Neural progenitor cell (in vitro differentiated cells): ENCODE results near the gene LAG3. TPM values are rescaled to one million over a fixed set of nuclear protein-coding genes. Genes with fewer than 3 reads are reported as not detected.

Experiments
- DNase-seq: peaks from one replicate; pipeline ENCODE4 v3.0.0-alpha.2; 2016; ENCODE audit warnings: low spot score
- H2AFZ ChIP-seq: fragments of 200-600 bp; sonication (generic); replicated peaks from 2 replicates; pipeline ENCODE4 v1.6.1; 2016; ENCODE audit warnings: antibody characterized with exemption
- H3F3A ChIP-seq: fragments of 200-600 bp; sonication (generic); 2 replicates; pipeline ENCODE4 v1.6.1; 2016; ENCODE audit warnings: antibody characterized with exemption, low read depth
- H3K27ac ChIP-seq: fragments of 200-600 bp; sonication (generic); 2 replicates; pipeline ENCODE4 v1.5.1; 2016; ENCODE audit warnings: mild to moderate bottlenecking
- H3K27me3 ChIP-seq: fragments of 200-600 bp; sonication (generic); 2 replicates; pipeline ENCODE4 v1.6.1; 2016; ENCODE audit warnings: mild to moderate bottlenecking, moderate library complexity
- H3K36me3 ChIP-seq: fragments of 200-600 bp; sonication (generic); 2 replicates; pipeline ENCODE4 v1.5.1; 2016
- H3K4me1 ChIP-seq: fragments of 200-600 bp; sonication (generic); 2 replicates; pipeline ENCODE4 v1.6.1; 2016; ENCODE audit warnings: mixed run types
- H3K4me2 ChIP-seq: fragments of 200-600 bp; sonication (generic); 2 replicates; pipeline ENCODE4 v1.6.1; 2016
- H3K4me3 ChIP-seq: fragments of 200-600 bp; sonication (generic); 2 replicates; pipeline ENCODE4 v1.5.1; 2016
- H3K79me2 ChIP-seq: fragments of 200-600 bp; sonication (generic); 2 replicates; pipeline ENCODE4 v1.6.1; 2016; ENCODE audit warnings: low read depth
- H3K9ac ChIP-seq: fragments of 200-600 bp; sonication (generic); 2 replicates; pipeline ENCODE4 v1.6.1; 2016
- H3K9me3 ChIP-seq: fragments of 200-600 bp; sonication (generic); 2 replicates; pipeline ENCODE4 v1.5.1; 2016; ENCODE audit warnings: low read depth
- H4K20me1 ChIP-seq: fragments of 200-600 bp; sonication (generic); 2 replicates; pipeline ENCODE4 v1.6.1; 2016; ENCODE audit warnings: low read depth
- H3K27ac Mint-ChIP-seq: 3 replicates; pipeline ENCODE4 v1.8.0; 2021; ENCODE audit warnings: mixed read lengths
- H3K27me3 Mint-ChIP-seq: 2 replicates; pipeline ENCODE4 v1.8.0; 2022; ENCODE audit warnings: low read depth, mild to moderate bottlenecking, inconsistent platforms, moderate library complexity, mixed read lengths; ENCODE audit not compliant: insufficient read depth
- H3K36me3 Mint-ChIP-seq: 3 replicates; pipeline ENCODE4 v1.8.0; 2021; ENCODE audit warnings: mixed read lengths
- H3K4me1 Mint-ChIP-seq: 3 replicates; pipeline ENCODE4 v1.8.0; 2021; ENCODE audit warnings: mixed read lengths
- H3K4me3 Mint-ChIP-seq: 3 replicates; pipeline ENCODE4 v1.8.0; 2021; ENCODE audit warnings: mild to moderate bottlenecking, moderate library complexity, mixed read lengths
- H3K9me3 Mint-ChIP-seq: 3 replicates; pipeline ENCODE4 v1.8.0; 2020; ENCODE audit warnings: mixed read lengths
- CTCF ChIP-seq: fragments of 200-600 bp; sonication (generic); IDR thresholded peaks from 2 replicates; pipeline ENCODE4 v1.5.1; 2017; ENCODE audit warnings: antibody characterized with exemption, mild to moderate bottlenecking
- EZH2 ChIP-seq: fragments of 200-600 bp; sonication (generic); IDR thresholded peaks from 2 replicates; pipeline ENCODE4 v1.6.1; 2017; ENCODE audit warnings: antibody characterized with exemption, mild to moderate bottlenecking, moderate library complexity
- EZH2phosphoT487 ChIP-seq: fragments of 200-600 bp; sonication (generic); IDR thresholded peaks from 2 replicates; pipeline ENCODE4 v1.6.1; 2017; ENCODE audit warnings: antibody characterized with exemption
- total RNA-seq: library from RNA; depleted of rRNA; stranded (reverse); fragments of >200 nt; gene quantifications from 2 replicates; pipeline ENCODE4 v1.2.3, GENCODE V29; 2015; ENCODE audit warnings: low replicate concordance

The LAG3 gene
- total RNA-seq, 1 donor from 2014 or later: 0.45 TPM

- H4K20me1 ChIP-seq: peaks cover 49% of the 10 kb centered on the region
- H3K9me3 Mint-ChIP-seq: no peaks in the 10 kb centered on the region
- peaks cover 24% of the 10 kb centered on the region for H3K27me3 Mint-ChIP-seq
- H3K9me3 ChIP-seq: no peaks in the 10 kb centered on the region
- peaks cover 4% of the 10 kb centered on the region for H3K36me3 ChIP-seq
- H3K79me2 ChIP-seq: peaks cover 72% of the 10 kb centered on the region
- H3F3A ChIP-seq: peaks cover 83% of the 10 kb centered on the region
- peaks cover 68% of the 10 kb centered on the region for H3K4me1 Mint-ChIP-seq
- peak overlapping the region; percentile 89 for H3K4me2 ChIP-seq
- peak overlapping the region; percentile 99 for H3K4me3 Mint-ChIP-seq
- H3K27ac Mint-ChIP-seq: peak overlapping the region; percentile 87
- peak overlapping the region; percentile 99 for H3K27ac ChIP-seq
- peak; percentile 89 for DNase-seq
- no peak overlapping the region for H2AFZ ChIP-seq
- H3K27me3 ChIP-seq: no peaks in the 10 kb centered on the region
- peak; percentile 61 for TF ChIP-seq CTCF
- TF ChIP-seq EZH2phosphoT487: no peak
- TF ChIP-seq EZH2: no peak
- peaks cover 21% of the 10 kb centered on the region for H3K36me3 Mint-ChIP-seq
- peak overlapping the region; percentile 100 for H3K4me3 ChIP-seq
- peaks cover 48% of the 10 kb centered on the region for H3K4me1 ChIP-seq
- H3K9ac ChIP-seq: peak overlapping the region; percentile 90
These were observed 5.5 kb upstream of the LAG3 start for GRCh38 chr12:6766651-6767349.

GRCh38 chr12:6767353-6768319, 4.7 kb upstream of the LAG3 start:
- Mint-ChIP-seq H3K36me3 (peaks cover 23% of the 10 kb centered on the region), H3K9me3 (no peaks in the 10 kb centered on the region), H3K27ac (peak overlapping the region; percentile 96), H3K27me3 (peaks cover 22% of the 10 kb centered on the region), H3K4me1 (peaks cover 65% of the 10 kb centered on the region), H3K4me3 (peak overlapping the region; percentile 99)
- peak overlapping the region; percentile 99 for H3K27ac ChIP-seq
- H4K20me1 ChIP-seq: peaks cover 57% of the 10 kb centered on the region
- peak overlapping the region; percentile 90 for H3K9ac ChIP-seq
- H3K4me2 ChIP-seq: peak overlapping the region; percentile 89
- H3K79me2 ChIP-seq: peaks cover 68% of the 10 kb centered on the region
- no peak overlapping the region for H2AFZ ChIP-seq
- peaks cover 5% of the 10 kb centered on the region for H3K36me3 ChIP-seq
- peak; percentile 43 for DNase-seq
- H3K4me1 ChIP-seq: peaks cover 56% of the 10 kb centered on the region
- peak overlapping the region; percentile 100 for H3K4me3 ChIP-seq
- peaks cover 2% of the 10 kb centered on the region for H3K27me3 ChIP-seq
- no peaks in the 10 kb centered on the region for H3K9me3 ChIP-seq
- TF ChIP-seq EZH2: no peak
- TF ChIP-seq EZH2phosphoT487: no peak
- TF ChIP-seq CTCF: no peak
- peaks cover 85% of the 10 kb centered on the region for H3F3A ChIP-seq

GRCh38 chr12:6768437-6768914, 3.8 kb upstream of the LAG3 start:
- Histone ChIP-seq H4K20me1 (peaks cover 64% of the 10 kb centered on the region), H3K9ac (peak overlapping the region; percentile 90), H3K4me2 (peak overlapping the region; percentile 89), H2AFZ (no peak overlapping the region), H3K4me1 (peaks cover 60% of the 10 kb centered on the region), H3K27ac (peak overlapping the region; percentile 99), H3K4me3 (peak overlapping the region; percentile 100), H3K9me3 (no peaks in the 10 kb centered on the region), H3F3A (peaks cover 85% of the 10 kb centered on the region), H3K36me3 (peaks cover 5% of the 10 kb centered on the region), H3K79me2 (peaks cover 65% of the 10 kb centered on the region), H3K27me3 (peaks cover 10% of the 10 kb centered on the region)
- Mint-ChIP-seq H3K4me1 (peaks cover 65% of the 10 kb centered on the region), H3K27me3 (peaks cover 23% of the 10 kb centered on the region), H3K36me3 (peaks cover 27% of the 10 kb centered on the region), H3K9me3 (no peaks in the 10 kb centered on the region), H3K27ac (peak overlapping the region; percentile 96), H3K4me3 (peak overlapping the region; percentile 99)
- TF ChIP-seq EZH2phosphoT487 (no peak), EZH2 (no peak), CTCF (no peak)
- DNase-seq: peak; percentile 75
